OCI-LY1 (cell line): ENCODE measurements around the gene SFXN1.

Experiments
- H2AFZ ChIP-seq: fragments of 200-600 bp; sonication (generic), shearing (Covaris generic); 2 replicates; pipeline ENCODE4 v1.6.0; 2014; ENCODE audit warnings: antibody characterized with exemption, mild to moderate bottlenecking, low read length
- H3F3A ChIP-seq: fragments of 200-600 bp; sonication (generic), shearing (Covaris generic); 2 replicates; pipeline ENCODE4 v1.6.0; 2014; ENCODE audit warnings: mild to moderate bottlenecking, antibody characterized with exemption, low read length, moderate library complexity; ENCODE audit not compliant: insufficient read depth
- H3K27ac ChIP-seq: fragments of 200-600 bp; sonication (generic); 2 replicates; pipeline ENCODE4 v1.5.1; 2014; ENCODE audit warnings: low read length, mixed run types, mild to moderate bottlenecking, low read depth; ENCODE audit not compliant: poor library complexity, severe bottlenecking
- H3K27me3 ChIP-seq: fragments of 200-600 bp; sonication (generic); 2 replicates; pipeline ENCODE4 v1.6.0; 2014; ENCODE audit warnings: antibody characterized with exemption, mild to moderate bottlenecking, low read length, moderate library complexity; ENCODE audit not compliant: insufficient read depth
- H3K36me3 ChIP-seq: fragments of 200-600 bp; sonication (generic); 2 replicates; pipeline ENCODE4 v1.6.1; 2014; ENCODE audit warnings: mild to moderate bottlenecking, antibody characterized with exemption, low read length, moderate library complexity, mixed read lengths; ENCODE audit not compliant: insufficient read depth
- H3K4me1 ChIP-seq: fragments of 200-600 bp; sonication (generic); 2 replicates; pipeline ENCODE4 v1.5.1; 2014; ENCODE audit warnings: mild to moderate bottlenecking, low read length, moderate library complexity; ENCODE audit not compliant: insufficient read depth, severe bottlenecking
- H3K4me2 ChIP-seq: fragments of 200-600 bp; sonication (generic), shearing (Covaris generic); 2 replicates; pipeline ENCODE4 v1.6.1; 2014; ENCODE audit warnings: low read length
- H3K4me3 ChIP-seq: fragments of 200-600 bp; sonication (generic); 2 replicates; pipeline ENCODE4 v1.5.1; 2014; ENCODE audit warnings: low read length, low read depth, mild to moderate bottlenecking, mixed read lengths; ENCODE audit not compliant: poor library complexity, severe bottlenecking
- H3K79me2 ChIP-seq: fragments of 200-600 bp; shearing (Covaris generic); 2 replicates; pipeline ENCODE4 v1.6.1; 2016; ENCODE audit warnings: mixed run types, low read length, mixed read lengths; ENCODE audit not compliant: insufficient read depth
- H3K9ac ChIP-seq: fragments of 200-600 bp; sonication (generic), shearing (Covaris generic); 2 replicates; pipeline ENCODE4 v1.6.1; 2014; ENCODE audit warnings: mild to moderate bottlenecking, low read length, mixed read lengths
- H3K9me2 ChIP-seq: fragments of 200-600 bp; sonication (generic), shearing (Covaris generic); 2 replicates; pipeline ENCODE4 v1.6.1; 2014; ENCODE audit warnings: low read depth, mild to moderate bottlenecking, low read length, mixed read lengths
- H3K9me3 ChIP-seq: fragments of 200-600 bp; shearing (Covaris generic); 2 replicates; pipeline ENCODE4 v1.6.1; 2014; ENCODE audit warnings: low read length, mixed read lengths
- H4K20me1 ChIP-seq: fragments of 200-600 bp; sonication (generic), shearing (Covaris generic); 2 replicates; pipeline ENCODE4 v1.6.0; 2016; ENCODE audit warnings: mild to moderate bottlenecking, low read length; ENCODE audit not compliant: insufficient read depth
- EZH2 ChIP-seq: fragments of 200-600 bp; sonication (generic), shearing (Covaris generic); IDR thresholded peaks from 2 replicates; pipeline ENCODE4 v1.8.0; 2017; ENCODE audit warnings: borderline replicate concordance, mixed run types, mild to moderate bottlenecking, antibody characterized with exemption, low read length, moderate library complexity, mixed read lengths
- TF ChIP-seq, protein P1 (sequence below): fragments of 200-600 bp; sonication (generic), shearing (Covaris generic); IDR thresholded peaks from 2 replicates; pipeline ENCODE4 v1.5.1; 2017; ENCODE audit warnings: mild to moderate bottlenecking, antibody characterized with exemption, low read length, moderate library complexity, mixed read lengths

SFXN1 gene

DNA sequence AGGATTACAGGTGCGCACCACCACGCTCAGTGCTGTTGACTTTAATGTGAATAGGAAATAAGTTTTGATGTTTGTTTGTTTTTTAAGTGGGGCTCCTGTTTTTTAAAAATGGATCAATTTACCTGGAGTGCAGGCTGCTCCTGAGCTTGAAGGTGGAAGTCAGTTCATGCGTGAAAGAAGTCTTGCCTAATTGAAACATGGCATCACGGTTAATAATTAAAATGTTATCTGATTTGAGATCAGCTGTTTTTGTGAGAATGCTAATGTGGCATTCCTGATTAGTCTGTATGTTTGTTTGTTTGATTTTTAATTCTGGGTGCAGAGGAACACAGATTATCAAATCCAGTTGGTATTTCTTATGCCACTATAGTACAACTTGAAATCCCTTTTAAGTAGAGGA lies 6.5 kb downstream of the SFXN1 start:
- no peaks in the 10 kb centered on the region for H3F3A ChIP-seq
- H3K4me1 ChIP-seq = peaks cover 13% of the 10 kb centered on the region
- H3K27me3 ChIP-seq = no peaks in the 10 kb centered on the region
- no peak for TF ChIP-seq EZH2
- H3K4me3 ChIP-seq = no peak overlapping the region
- H3K79me2 ChIP-seq = peaks cover 95% of the 10 kb centered on the region
- H2AFZ ChIP-seq = no peak overlapping the region
- peaks cover 91% of the 10 kb centered on the region for H3K36me3 ChIP-seq
- no peak overlapping the region for H3K4me2 ChIP-seq
- H3K9me3 ChIP-seq = no peaks in the 10 kb centered on the region
- no peaks in the 10 kb centered on the region for H3K9me2 ChIP-seq
- no peaks in the 10 kb centered on the region for H4K20me1 ChIP-seq
- no peak overlapping the region for H3K9ac ChIP-seq
- no peak overlapping the region for H3K27ac ChIP-seq

DNA sequence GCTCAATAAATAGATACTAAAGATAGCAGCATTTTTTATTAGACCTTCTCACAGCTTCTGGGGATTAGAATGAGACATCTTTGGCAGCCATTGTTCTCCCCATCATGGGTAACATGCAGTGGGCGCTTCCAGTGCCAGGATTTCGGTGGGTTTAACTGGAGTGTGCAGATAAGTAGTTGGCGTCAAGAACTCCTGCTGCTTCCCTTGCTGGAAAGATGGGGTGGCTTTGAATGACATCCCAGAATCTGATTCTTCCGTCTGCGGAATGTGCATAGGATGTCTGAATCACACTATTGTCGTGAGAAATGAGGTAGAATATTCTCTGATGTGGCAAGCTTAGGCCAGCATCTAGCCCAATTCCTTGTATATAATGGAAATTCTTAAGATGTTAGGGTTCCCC lies 7.3 kb downstream of the SFXN1 start:
- Histone ChIP-seq H3K9ac (no peak overlapping the region), H4K20me1 (no peaks in the 10 kb centered on the region)

DNA sequence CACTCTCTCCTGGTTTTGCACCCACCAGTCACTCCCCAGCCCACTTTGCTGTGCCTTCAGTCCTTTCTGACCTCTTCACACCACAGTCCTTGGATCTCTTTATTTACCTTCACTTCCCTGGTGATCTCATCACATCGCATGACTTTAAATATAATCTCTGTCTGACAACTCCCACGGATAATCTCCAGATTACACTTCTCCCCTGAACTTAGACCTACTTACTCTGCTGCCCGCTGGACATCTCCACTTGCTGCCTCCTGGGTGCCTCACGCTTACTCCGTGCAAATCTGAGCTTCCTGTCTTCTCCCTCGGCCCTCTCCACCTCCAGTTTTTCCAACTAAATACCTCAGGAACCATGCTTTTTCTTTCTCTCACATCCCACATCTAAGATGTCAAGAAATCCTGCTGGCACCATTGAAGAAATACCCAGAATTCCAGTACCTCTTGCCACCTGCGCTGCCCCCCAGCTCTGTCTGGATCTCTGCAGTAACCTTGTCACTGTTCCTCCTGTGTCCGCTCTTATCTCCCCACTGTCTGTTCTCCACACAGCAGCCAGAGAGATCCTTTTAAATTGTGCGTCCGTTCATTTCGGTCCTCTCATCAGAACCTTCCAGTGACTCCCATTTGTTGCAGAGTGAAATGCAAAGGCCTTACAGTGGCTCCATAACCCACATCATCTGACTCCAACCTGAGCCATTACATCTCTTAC lies 9.3 kb downstream of the SFXN1 start:
- H3K9ac ChIP-seq = no peak overlapping the region
- H3K4me2 ChIP-seq = no peak overlapping the region
- no peaks in the 10 kb centered on the region for H3K4me1 ChIP-seq
- peaks cover 94% of the 10 kb centered on the region for H3K36me3 ChIP-seq
- peaks cover 4% of the 10 kb centered on the region; the same call in 1 of the 2 replicates for H4K20me1 ChIP-seq
- H3K27ac ChIP-seq = no peak overlapping the region
- H3F3A ChIP-seq = no peaks in the 10 kb centered on the region
- no peaks in the 10 kb centered on the region for H3K9me2 ChIP-seq
- no peak overlapping the region for H2AFZ ChIP-seq
- H3K9me3 ChIP-seq = 0 out of 2 replicates have a peak, but pooled peaks cover 3% of the 10 kb centered on the region
- no peaks in the 10 kb centered on the region for H3K27me3 ChIP-seq
- H3K79me2 ChIP-seq = peaks cover 85% of the 10 kb centered on the region
- no peak overlapping the region for H3K4me3 ChIP-seq
- no peak for TF ChIP-seq EZH2
- TF ChIP-seq, protein P1, sequence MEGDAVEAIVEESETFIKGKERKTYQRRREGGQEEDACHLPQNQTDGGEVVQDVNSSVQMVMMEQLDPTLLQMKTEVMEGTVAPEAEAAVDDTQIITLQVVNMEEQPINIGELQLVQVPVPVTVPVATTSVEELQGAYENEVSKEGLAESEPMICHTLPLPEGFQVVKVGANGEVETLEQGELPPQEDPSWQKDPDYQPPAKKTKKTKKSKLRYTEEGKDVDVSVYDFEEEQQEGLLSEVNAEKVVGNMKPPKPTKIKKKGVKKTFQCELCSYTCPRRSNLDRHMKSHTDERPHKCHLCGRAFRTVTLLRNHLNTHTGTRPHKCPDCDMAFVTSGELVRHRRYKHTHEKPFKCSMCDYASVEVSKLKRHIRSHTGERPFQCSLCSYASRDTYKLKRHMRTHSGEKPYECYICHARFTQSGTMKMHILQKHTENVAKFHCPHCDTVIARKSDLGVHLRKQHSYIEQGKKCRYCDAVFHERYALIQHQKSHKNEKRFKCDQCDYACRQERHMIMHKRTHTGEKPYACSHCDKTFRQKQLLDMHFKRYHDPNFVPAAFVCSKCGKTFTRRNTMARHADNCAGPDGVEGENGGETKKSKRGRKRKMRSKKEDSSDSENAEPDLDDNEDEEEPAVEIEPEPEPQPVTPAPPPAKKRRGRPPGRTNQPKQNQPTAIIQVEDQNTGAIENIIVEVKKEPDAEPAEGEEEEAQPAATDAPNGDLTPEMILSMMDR = no peak

More for the DNA sequence above, 7.3 kb downstream of the SFXN1 start:
- Histone ChIP-seq H3K27ac (no peak overlapping the region), H3F3A (no peaks in the 10 kb centered on the region), H3K4me1 (peaks cover 6% of the 10 kb centered on the region), H3K9me3 (no peaks in the 10 kb centered on the region), H3K4me3 (no peak overlapping the region), H3K4me2 (no peak overlapping the region), H3K36me3 (peaks cover 95% of the 10 kb centered on the region), H3K27me3 (no peaks in the 10 kb centered on the region), H3K9me2 (no peaks in the 10 kb centered on the region), H2AFZ (no peak overlapping the region), H3K79me2 (peaks cover 97% of the 10 kb centered on the region)
- TF ChIP-seq, protein P1 = no peak
- no peak for TF ChIP-seq EZH2
